ENCODE measurements around the gene PSMB9.
A peak's percentile ranks its signal among the peaks of the same experiment; 100 is the strongest.
"Not testable (repeated sequence)": the region's sequence is repeated elsewhere in the genome, so short reads cannot be mapped to it uniquely, and the experiment has no call there.

The PSMB9 gene

GRCh38 chr6:32853541-32854375, at the start of gene PSMB9, which contains the start of gene TAP1:
PSMB9 (plus strand) TSS chr6:32854192; CDS start chr6:32854230, 38 bp downstream.
TAP1 (minus strand) TSS chr6:32853704; CDS start chr6:32853636, 68 bp downstream.
- peak; percentile 82 for DNase-seq

DNA sequence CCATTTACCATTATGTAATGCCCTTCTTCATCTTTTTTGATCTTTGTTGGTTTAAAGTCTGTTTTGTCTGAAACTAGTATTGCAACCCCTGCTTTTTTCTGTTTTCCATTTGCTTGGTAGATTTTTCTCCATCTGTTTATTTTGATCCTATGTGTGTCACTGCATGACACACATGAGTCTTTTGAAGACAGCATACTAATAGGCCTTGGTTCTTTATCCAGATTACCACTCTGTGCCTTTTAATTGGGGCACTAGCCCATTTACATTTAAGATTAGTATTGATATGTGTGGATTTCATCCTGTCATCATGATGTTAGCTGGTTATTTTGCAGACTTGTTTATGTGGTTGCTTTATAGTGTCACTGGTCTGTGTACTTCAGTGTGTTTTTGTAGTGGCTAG, 48.6 kb upstream of the PSMB9 start:
- DNase-seq = not testable (repeated sequence)

DNA sequence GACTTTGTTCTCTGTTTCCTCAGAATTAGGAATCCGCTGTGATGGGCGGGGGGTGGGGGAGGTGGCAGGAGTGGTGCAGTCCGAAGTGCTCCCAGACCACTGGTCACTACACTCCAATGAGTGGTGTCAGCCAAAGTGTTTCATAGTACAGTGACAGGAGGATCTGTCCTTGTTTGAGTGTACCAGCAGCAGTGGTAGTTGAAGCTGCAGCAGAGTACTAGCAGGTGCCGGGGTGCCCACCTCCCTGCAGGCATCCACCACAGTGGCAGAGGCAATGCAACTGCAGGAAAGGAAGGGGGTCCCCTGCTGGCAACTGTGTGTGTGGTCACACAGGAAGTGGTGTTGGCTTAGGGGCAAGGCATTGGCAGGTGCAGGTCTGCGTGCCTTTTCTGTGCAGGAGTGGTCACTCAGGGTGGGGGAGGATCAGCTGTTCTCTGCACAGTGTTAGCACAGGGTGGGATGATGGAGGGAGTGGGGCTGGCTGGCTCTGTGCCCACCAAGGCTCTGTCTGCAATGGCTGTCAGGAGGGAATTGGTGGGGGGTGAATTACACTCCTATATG, 46.9 kb upstream of the PSMB9 start:
- no peak for DNase-seq

DNA sequence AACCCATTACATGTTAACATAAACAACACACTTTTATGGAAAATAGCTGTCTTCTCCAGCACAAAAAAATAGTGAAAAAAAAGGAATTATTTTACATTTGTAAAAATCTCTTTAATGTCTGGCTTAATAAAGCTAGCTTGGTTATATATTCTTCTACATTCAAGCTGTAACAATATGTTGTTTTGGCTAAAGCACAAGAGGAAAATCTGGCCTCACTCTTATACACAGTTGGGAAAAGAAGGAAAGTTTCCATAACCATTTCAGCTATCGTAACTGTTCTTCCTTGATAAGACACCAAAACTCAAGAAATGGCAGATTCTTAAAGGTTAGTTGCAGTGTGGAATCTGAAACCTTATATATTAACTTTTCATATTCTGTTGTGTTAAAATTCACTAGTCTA, 44.8 kb upstream of the PSMB9 start:
- DNase-seq = no peak

DNA sequence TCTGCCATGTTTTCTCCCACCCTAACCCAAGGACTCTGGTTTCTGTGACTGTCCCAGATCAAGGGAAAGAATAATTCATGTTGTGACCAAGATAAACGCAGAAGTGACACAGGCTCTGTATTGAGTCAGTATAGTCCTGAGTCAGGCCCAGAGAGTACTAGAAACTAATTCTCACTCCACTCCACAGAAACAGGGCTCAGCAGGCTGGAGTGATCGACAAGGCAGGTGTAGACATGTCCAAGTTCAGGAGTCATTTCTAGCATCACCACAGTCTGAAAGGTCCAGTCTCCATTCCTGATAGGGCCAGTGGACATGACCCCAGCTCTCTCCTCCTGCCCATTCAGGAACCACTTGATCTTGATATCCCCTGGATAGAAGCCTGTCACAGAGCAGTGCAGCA, 39.8 kb upstream of the PSMB9 start:
- DNase-seq = no peak

DNA sequence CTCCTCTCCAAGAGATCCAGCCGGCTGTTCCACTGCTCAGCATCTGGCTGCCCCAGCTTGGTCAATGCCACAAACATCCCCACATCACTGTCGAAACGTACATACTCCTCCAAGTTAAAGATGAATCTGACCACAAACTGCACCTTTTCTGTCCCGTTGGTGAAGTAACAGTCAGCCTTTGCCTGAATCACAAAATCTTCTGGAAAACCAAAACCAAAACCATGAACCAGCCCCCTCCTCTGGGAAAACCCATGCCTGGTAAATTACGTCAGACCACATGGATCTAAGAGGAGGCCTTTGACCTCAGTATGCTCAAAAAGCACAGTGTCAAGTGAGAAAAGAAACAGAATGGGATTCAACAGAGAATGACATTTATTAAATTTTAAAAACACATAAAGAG, 38.9 kb upstream of the PSMB9 start:
- DNase-seq = no peak

DNA sequence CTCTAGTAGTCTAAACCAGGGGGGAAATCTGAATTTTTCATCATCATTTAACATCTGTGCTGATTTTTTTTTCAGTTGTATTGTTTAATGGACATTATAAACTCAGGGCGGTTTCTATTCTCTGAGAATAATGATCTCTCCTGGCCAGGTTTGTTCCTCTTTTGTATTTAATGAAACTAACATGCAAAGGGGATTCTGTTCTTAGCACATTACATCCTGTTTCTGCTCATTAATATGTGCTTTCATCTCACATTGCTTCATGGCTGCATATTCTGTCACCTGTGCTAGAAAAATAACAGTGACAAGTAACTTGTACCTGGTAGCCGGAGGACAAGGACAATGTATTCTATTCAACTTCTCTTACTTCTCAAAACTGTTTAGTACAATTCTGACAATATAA, 38.0 kb upstream of the PSMB9 start:
- no peak for DNase-seq

DNA sequence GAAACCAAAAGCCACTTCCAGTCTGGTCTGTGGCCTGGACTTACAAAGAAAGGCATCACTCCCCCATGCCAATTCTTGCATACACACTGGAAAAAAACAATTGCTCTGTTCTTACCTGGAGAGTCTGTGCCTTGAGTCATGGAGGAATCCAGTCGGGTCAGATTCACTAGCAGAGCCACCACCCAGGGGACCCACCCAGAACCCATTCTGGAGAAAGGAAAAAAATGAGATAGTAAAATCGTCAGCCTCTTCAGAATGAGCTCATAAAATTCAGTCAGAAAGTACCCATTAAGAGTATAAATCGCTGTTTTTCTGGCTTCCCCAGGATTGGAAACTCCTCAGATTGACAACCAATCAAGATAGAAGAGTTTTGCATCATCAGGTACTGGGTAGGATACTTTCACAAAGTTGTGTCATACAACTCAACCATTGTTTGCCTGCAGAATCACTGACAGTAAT, 37.2 kb upstream of the PSMB9 start, which contains the start of gene HLA-DOB:
TSS of gene HLA-DOB (minus strand) at position 257 of the 459 bp plus-strand sequence. CDS start at position 206, 51 bp downstream.
- DNase-seq = no peak

- no peak for DNase-seq
Measured at GRCh38 chr6:32818867-32819266, 35.1 kb upstream of the PSMB9 start.

DNA sequence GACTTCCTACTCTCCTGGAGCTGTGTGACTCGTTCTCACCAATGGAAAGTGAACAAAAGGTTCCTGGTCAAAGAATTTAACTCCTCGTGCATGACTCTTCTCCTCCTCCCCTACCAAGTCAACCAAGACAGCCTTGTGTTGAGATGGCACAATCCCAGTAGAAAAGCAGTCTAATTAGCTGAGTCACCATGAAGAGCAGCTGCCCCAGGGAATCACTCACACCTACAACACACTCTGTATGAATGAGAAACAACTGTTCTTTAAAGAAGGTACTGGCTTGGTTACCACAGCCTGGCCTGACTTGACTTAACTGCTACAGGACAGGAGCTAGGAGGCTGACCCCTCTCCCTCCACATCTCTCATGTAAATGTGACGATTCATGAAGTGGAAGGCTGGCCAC, 34.3 kb upstream of the PSMB9 start:
- DNase-seq = no peak

DNA sequence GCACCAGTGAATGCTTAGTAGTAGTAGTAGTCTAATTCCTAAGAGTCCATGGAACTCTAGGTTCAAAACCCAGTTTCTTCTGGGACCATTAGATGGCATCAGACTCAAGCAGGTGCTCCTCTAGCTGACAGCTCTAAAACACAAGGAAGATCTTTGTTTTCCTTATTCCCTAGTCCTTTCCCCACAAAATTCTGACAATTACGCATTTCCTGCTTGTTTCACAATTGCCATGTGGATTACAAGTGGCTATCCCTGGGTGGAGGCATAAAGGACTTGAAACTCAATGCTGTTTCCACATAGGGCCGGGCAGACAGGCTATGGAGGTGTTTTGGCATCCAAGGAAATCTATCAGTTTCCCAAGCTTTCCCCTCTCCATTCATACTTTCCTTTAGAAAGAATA, 28.0 kb upstream of the PSMB9 start:
- DNase-seq = no peak

- DNase-seq = no peak
Measured at GRCh38 chr6:32827025-32827424, 27.0 kb upstream of the PSMB9 start.

GRCh38 chr6:32829495-32829894, 24.5 kb upstream of the PSMB9 start:
- DNase-seq = no peak

DNA sequence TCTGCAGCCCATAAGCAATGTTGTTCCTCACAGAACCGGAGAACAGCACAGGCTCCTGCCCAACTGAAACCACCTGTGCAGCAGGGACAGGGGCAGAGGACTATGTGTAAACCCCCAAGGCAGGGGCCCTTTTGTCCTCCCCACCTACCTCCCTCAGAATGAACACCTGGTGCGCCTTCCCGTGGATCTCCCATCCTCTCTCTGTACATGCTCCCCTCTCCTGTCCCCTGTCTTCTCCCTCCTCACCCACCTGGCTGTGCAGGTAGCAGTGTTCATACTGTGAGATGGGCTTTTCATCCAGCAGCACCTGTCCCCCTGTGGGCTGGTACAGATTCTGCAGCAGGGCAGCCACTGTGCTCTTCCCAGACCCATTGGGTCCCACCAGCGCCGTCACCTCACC, 24.0 kb upstream of the PSMB9 start:
- no peak for DNase-seq

DNA sequence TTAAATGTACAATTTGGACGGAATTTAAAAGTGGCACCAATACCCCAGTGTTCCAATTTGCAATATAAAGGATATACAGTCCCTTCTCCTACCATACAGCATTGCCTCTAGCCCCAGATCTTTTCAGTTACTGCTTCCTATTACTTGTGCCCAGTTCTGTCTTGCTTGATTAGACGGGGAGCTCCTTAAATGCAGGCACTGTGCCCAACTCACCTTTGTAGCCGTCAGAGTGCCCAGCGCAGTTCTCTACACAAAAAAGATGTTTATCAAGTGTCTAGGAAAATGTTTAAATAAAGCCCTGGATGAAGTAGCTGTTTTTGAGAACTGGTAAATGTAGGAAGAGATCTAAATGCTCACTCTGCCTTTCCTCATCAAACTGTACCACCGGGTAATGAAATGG, 23.1 kb upstream of the PSMB9 start:
- no peak for DNase-seq

GRCh38 chr6:32832535-32832934, 21.5 kb upstream of the PSMB9 start:
- DNase-seq = no peak

DNA sequence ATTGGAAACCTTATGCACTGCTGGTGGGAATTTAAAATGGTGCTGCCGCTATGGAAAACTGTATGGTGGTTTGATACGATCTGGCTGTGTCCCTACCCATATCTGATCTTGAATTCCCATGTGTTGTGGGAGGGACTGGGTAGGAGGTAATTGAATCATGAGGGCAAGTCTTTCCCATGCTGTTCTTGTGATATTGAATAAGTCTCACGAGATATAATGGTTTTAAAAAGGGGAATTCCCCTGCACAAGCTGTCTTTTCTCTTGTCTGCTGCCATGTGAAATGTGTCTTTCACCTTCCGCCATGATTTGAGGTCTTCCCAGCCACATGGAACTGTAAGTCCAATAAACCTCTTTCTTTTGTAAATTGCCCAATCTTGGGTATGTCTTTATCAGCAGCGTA, 20.3 kb upstream of the PSMB9 start:
- no peak for DNase-seq

DNA sequence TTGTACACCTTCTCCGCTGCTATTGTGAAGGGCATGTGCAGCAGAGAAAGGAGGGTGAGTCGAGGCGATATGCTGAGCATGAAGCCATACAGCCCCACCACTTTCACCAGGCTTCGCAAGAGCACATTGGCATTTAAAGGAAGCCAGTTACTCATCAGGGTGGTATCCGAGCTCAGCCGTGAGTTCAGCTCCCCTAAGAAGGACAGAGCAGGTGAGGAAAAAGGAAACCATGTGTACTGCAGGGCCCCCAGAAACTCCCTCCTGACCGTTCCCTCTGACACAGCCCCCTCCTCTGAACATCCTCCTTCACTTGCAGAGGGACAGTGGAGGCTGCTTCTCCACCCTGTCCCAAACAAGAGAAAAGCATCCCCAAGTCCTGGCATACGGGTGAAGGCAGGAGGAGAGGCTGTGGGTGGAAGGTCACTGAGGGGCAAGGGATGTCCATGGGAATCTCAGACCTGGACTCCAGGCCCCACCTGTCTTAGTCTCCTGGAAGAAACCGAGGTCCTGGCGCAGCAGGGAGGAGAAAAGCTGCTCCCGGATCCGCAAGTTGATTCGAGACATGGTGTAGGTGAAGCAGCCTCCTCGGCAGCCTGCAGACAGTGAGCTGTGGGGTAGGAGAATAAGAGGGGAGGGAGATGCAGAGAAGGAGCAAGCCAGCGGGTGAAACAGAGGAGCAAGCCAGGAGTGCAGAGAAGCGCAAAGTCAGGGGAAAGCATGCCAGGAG, 18.7 kb upstream of the PSMB9 start:
- DNase-seq = no peak

GRCh38 chr6:32836873-32837272, 17.1 kb upstream of the PSMB9 start:
- DNase-seq = no peak

- no peak for DNase-seq
Measured at GRCh38 chr6:32837651-32838113, 16.3 kb upstream of the PSMB9 start.

GRCh38 chr6:32838114-32838958, 15.7 kb upstream of the PSMB9 start, which contains the start of gene TAP2:
TAP2 (minus strand) TSS chr6:32838739; CDS start chr6:32838233, 506 bp downstream.
- DNase-seq = peak; percentile 87

GRCh38 chr6:32839356-32839755, 14.6 kb upstream of the PSMB9 start:
- no peak for DNase-seq
